ENCODE data around the gene DNAH11. TPM values are rescaled to one million over a fixed set of nuclear protein-coding genes. Genes with fewer than 3 reads are reported as not detected.

DNAH11 gene
- total and polyA plus RNA-seq, 8 donors = 0.86 to 7.6 (median 3.5) TPM

- ATAC-seq (peak; percentile 91), DNase-seq (peak; percentile 83 to 93 (median 84))
- Histone ChIP-seq H3K36me3 (no peaks in the 10 kb centered on the region), H3K27ac (peak within 1 kb of the TSS; percentile 79 to 81), H3K4me3 (peak within 1 kb of the TSS; percentile 66 to 72), H3K9me3 (no peaks in the 10 kb centered on the region), H3K4me1 (peaks cover 8 to 67% of the 10 kb centered on the region in 2 donors), H3K27me3 (peaks cover 0 to 8% of the 10 kb centered on the region in 2 donors)
- intact Hi-C loops (cut with DNase I) = no loop called here
- no peak for TF ChIP-seq CTCF (IDR thresholded peaks at IDR 0.05)
These were observed 402.8 kb downstream of the DNAH11 start, which contains the start of gene CDCA7L for GRCh38 chr7:21945454-21946221. Gene CDCA7L, minus strand, starts transcription at chr7:21945899. Its CDS starts 95 bp downstream, at chr7:21945804.

- no peak for TF ChIP-seq CTCF (IDR thresholded peaks at IDR 0.05)
- H3K4me1 ChIP-seq = peaks cover 4 to 62% of the 10 kb centered on the region in 2 donors
- peak overlapping the region; percentile 66 to 72 for H3K4me3 ChIP-seq
- H3K36me3 ChIP-seq = no peaks in the 10 kb centered on the region
- peak overlapping the region; percentile 79 to 81 for H3K27ac ChIP-seq
- ATAC-seq (no peak), DNase-seq (no peak)
- no peaks in the 10 kb centered on the region for H3K9me3 ChIP-seq
- H3K27me3 ChIP-seq = peaks cover 0 to 8% of the 10 kb centered on the region in 2 donors
- intact Hi-C loops (cut with DNase I) = no loop called here
These were observed 403.4 kb downstream of the DNAH11 start for GRCh38 chr7:21946222-21946709.

- H3K4me1 ChIP-seq = peaks cover 4 to 54% of the 10 kb centered on the region in 2 donors
- intact Hi-C loops (cut with DNase I) = no loop called here
These were observed 404.2 kb downstream of the DNAH11 start for GRCh38 chr7:21947056-21947455.

GRCh38 chr7:21947946-21948345 is 405.1 kb downstream of the DNAH11 start:
- peaks cover 0 to 8% of the 10 kb centered on the region in 2 donors for H3K27me3 ChIP-seq
- H3K4me3 ChIP-seq = no peak overlapping the region
- peaks cover 4 to 45% of the 10 kb centered on the region in 2 donors for H3K4me1 ChIP-seq
- ATAC-seq (no peak), DNase-seq (no peak)
- intact Hi-C loops (cut with DNase I) = no loop called here
- H3K9me3 ChIP-seq = no peaks in the 10 kb centered on the region
- no peak overlapping the region for H3K27ac ChIP-seq
- TF ChIP-seq CTCF (IDR thresholded peaks at IDR 0.05) = no peak
- H3K36me3 ChIP-seq = no peaks in the 10 kb centered on the region

More at GRCh38 chr7:21947056-21947455, 404.2 kb downstream of the DNAH11 start:
- TF ChIP-seq CTCF (IDR thresholded peaks at IDR 0.05) = no peak
- Histone ChIP-seq H3K36me3 (no peaks in the 10 kb centered on the region), H3K27ac (no peak overlapping the region), H3K9me3 (no peaks in the 10 kb centered on the region), H3K4me3 (no peak overlapping the region), H3K27me3 (peaks cover 0 to 8% of the 10 kb centered on the region in 2 donors)
- DNase-seq (no peak), ATAC-seq (no peak)

- Histone ChIP-seq H3K9me3 (no peaks in the 10 kb centered on the region), H3K27me3 (peaks cover 0 to 8% of the 10 kb centered on the region in 2 donors), H3K27ac (no peak overlapping the region), H3K4me3 (no peak overlapping the region), H3K4me1 (peaks cover under 1 to 41% of the 10 kb centered on the region in 2 donors), H3K36me3 (no peaks in the 10 kb centered on the region)
- ATAC-seq (no peak), DNase-seq (no peak)
- intact Hi-C loops (cut with DNase I) = no loop called here
- TF ChIP-seq CTCF (IDR thresholded peaks at IDR 0.05) = no peak
These were observed 405.5 kb downstream of the DNAH11 start for GRCh38 chr7:21948364-21948763.

Data from left lung (tissue), 10 donors.